ENCODE results near the gene FAM131B. TPM values are rescaled to one million over a fixed set of nuclear protein-coding genes. Genes with fewer than 3 reads are reported as not detected.

Gene FAM131B
- total and polyA plus RNA-seq, 2 of the 8 experiments (the other 6 are each of a cell fraction or from before 2014, with no cell fraction given), result 23.1 to 38.2 TPM

- Histone ChIP-seq H2BK12ac (ENCODE audit: low read depth, low read length) (no peak overlapping the region), H3K4me1 (replicated peaks in 1 of 4; ENCODE audit: control insufficient read depth in 3 of 4, insufficient read depth in 4 of 4, low read length in 3 of 4) (no peaks in the 10 kb centered on the region; a peak in 1 of 7 replicates), H3K4ac (replicated peaks; ENCODE audit: insufficient read length, low read depth, low read length) (no peak overlapping the region), H4K91ac (replicated peaks; ENCODE audit: insufficient read length, low read length) (no peak overlapping the region), H2BK120ac (replicated peaks; ENCODE audit: low read depth, low read length) (no peak overlapping the region), H3K14ac (ENCODE audit: insufficient read length) (no peak overlapping the region), H3K9ac (replicated peaks in 1 of 4; ENCODE audit: extremely low read depth in 1 of 4, low read depth in 3 of 4, low read length in 3 of 4) (no peak overlapping the region), H3K9me3 (ENCODE audit: insufficient read depth in 2 of 2, low read depth in 1 of 2, low read length in 1 of 2) (no peaks in the 10 kb centered on the region), H4K5ac (ENCODE audit: insufficient read length, low read depth, low read length) (no peak overlapping the region), H2BK5ac (ENCODE audit: low read depth, low read length) (no peak overlapping the region), H4K20me1 (replicated peaks in 1 of 2; ENCODE audit: control insufficient read depth in 1 of 2, insufficient read depth in 2 of 2, low read length in 2 of 2) (peaks cover 36 to 48% of the 10 kb centered on the region in 2 experiments), H2AFZ (ENCODE audit: low read length) (no peak overlapping the region), H3K79me1 (ENCODE audit: low read depth, low read length) (peaks cover 6% of the 10 kb centered on the region; the same call in 1 of the 2 replicates), H3K27me3 (replicated peaks in 1 of 4; ENCODE audit: control insufficient read depth in 3 of 4, extremely low read depth in 1 of 4, insufficient read depth in 3 of 4, low read length in 3 of 4) (no peaks in the 10 kb centered on the region), H3K36me3 (ENCODE audit: control insufficient read depth in 2 of 4, insufficient read depth in 4 of 4, low read length in 3 of 4) (peaks cover 35 to 86% (median 74%) of the 10 kb centered on the region in 4 experiments), H4K8ac (ENCODE audit: extremely low read depth, insufficient read depth, low read length) (peak overlapping the region; percentile 48), H3K4me3 (ENCODE audit: extremely low read depth in 1 of 4, insufficient read depth in 2 of 4, low read depth in 3 of 4, low read length in 4 of 4) (no peak overlapping the region), H3K23ac (ENCODE audit: insufficient read length) (no peak overlapping the region), H3K4me2 (ENCODE audit: insufficient read depth in 1 of 2, low read depth in 2 of 2, low read length in 2 of 2) (no peak overlapping the region), H3K56ac (replicated peaks; ENCODE audit: insufficient read length, low read depth, low read length) (no peak overlapping the region), H2AK5ac (ENCODE audit: low read depth, low read length) (no peak overlapping the region), H2BK20ac (ENCODE audit: low read length) (no peak overlapping the region), H3K79me2 (ENCODE audit: control insufficient read depth in 1 of 2, insufficient read depth in 2 of 2, low read length in 2 of 2) (no peaks in the 10 kb centered on the region; a peak in 1 of 4 replicates), H3K23me2 (ENCODE audit: low read depth, low read length) (no peaks in the 10 kb centered on the region), H3K18ac (ENCODE audit: extremely low read depth, low read length) (no peak overlapping the region), H2BK15ac (ENCODE audit: low read length) (no peak overlapping the region), H3K27ac (ENCODE audit: low read depth, low read length) (no peak overlapping the region)
- FAIRE-seq (no peak), DNase-seq (ENCODE audit: low read depth in 1 of 2, low spot score in 2 of 2) (no peak)
- WGBS, 2 experiments (ENCODE audit: extremely low coverage in 1 of 2, insufficient coverage in 1 of 2, insufficient read length in 1 of 2, insufficient replicate concordance in 2 of 2, low coverage in 1 of 2, low lambda C conversion rate in 2 of 2, missing lambda C conversion rate in 1 of 2), result 90% methylated on average over 24 of the region's 24 CpGs; no CpG with 5 or more reads in 1 of the 2 experiments
- CTCF ChIA-PET (ENCODE audit: partially characterized antibody), result interaction anchor here (0.5 to 23.5 kb wide), 8 partner anchors 14 to 105 kb away, joined by 3 to 359 read pairs (median 11); partner anchors contain the start of genes CASP2, EPHA1 and ZYX
- POLR2A ChIA-PET (ENCODE audit: partially characterized antibody), result interaction anchor here (0.7 to 25.2 kb wide), 12 partner anchors 12 to 102 kb away, joined by 3 to 518 read pairs (median 5); partner anchors contain the start of genes EPHA1 and ZYX
- TF ChIP-seq CHD2 (IDR thresholded peaks at IDR 0.05; ENCODE audit: low read length), result no peak
- TF ChIP-seq POLR2AphosphoS5 (IDR thresholded peaks at IDR 0.05; ENCODE audit: low read depth, low read length), result peak; percentile 91
- TF ChIP-seq SUZ12 (IDR thresholded peaks at IDR 0.05; ENCODE audit: low read length), result no peak
- no peak for TF ChIP-seq CBX5 (IDR thresholded peaks at IDR 0.05; ENCODE audit: low read depth, low read length)
These were observed 29.2 kb upstream of the FAM131B start for GRCh38 chr7:143391462-143392404.
